NT2/D1 (cell line): ENCODE results near the gene UMPS.

ENCODE experiments used
- SUZ12 ChIP-seq: IDR thresholded peaks from 2 replicates; pipeline ENCODE4 v1.6.1; 2011; ENCODE audit not compliant: insufficient read length, insufficient read depth; ENCODE audit errors: extremely low read depth
- ZNF274 ChIP-seq: IDR thresholded peaks from 2 replicates; pipeline ENCODE4 v1.6.1; 2011; ENCODE audit warnings: mild to moderate bottlenecking, low read depth, low read length

DNA sequence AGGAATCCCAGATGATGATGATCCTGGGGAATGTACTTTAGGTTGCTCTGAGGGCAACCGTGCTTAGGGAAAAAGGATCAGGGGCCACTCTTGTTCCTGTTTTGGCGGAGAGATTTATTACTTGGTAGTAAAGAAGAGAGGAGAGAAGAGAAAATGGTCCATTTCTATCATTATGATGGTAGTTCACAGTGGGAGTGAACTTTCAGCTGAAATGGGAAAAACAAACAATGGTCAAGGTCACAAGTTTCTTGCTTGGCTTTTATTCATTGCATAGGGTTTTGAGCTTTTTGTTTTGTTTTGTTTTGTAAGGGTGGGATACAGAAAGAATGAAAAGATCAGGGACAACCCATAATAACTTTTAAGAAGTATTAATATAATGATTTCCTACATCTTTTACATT is 7.7 kb upstream of the UMPS start:
- TF ChIP-seq SUZ12, result no peak
- no peak for TF ChIP-seq ZNF274
